ENCODE data around the gene ALDH3B1. TPM values are rescaled to one million over a fixed set of nuclear protein-coding genes. Genes with fewer than 3 reads are reported as not detected.
A peak's percentile ranks its signal among the peaks of the same experiment; 100 is the strongest.

ALDH3B1 gene
- total and polyA plus RNA-seq, 2 experiments from 2014 or later, result 0.45 to 0.55 TPM

GRCh38 chr11:68041617-68042218, 31.6 kb downstream of the ALDH3B1 start:
- Histone ChIP-seq H3K36me3 (no peaks in the 10 kb centered on the region), H3K4me3 (no peak overlapping the region), H3K9me3 (ENCODE audit: low read depth) (no peaks in the 10 kb centered on the region), H3K27ac (peak overlapping the region; percentile 88), H3K27me3 (no peaks in the 10 kb centered on the region), H3K4me1 (ENCODE audit: low read depth) (peaks cover 24% of the 10 kb centered on the region)
- TF ChIP-seq CTCF (IDR thresholded peaks at IDR 0.05; ENCODE audit: low read depth, low read length), result no peak
- no peak for DNase-seq (ENCODE audit: low read depth in 1 of 2, low spot score in 1 of 2)

GRCh38 chr11:68042219-68043028, 32.3 kb downstream of the ALDH3B1 start:
- no peaks in the 10 kb centered on the region for H3K36me3 ChIP-seq
- H3K4me3 ChIP-seq, result no peak overlapping the region
- H3K27ac ChIP-seq, result peak overlapping the region; percentile 57
- DNase-seq (ENCODE audit: low read depth in 1 of 2, low spot score in 1 of 2), result no peak
- H3K27me3 ChIP-seq, result no peaks in the 10 kb centered on the region
- no peak for TF ChIP-seq CTCF (IDR thresholded peaks at IDR 0.05; ENCODE audit: low read depth, low read length)
- no peaks in the 10 kb centered on the region for H3K9me3 ChIP-seq (ENCODE audit: low read depth)
- peaks cover 24% of the 10 kb centered on the region for H3K4me1 ChIP-seq (ENCODE audit: low read depth)

- no peak for DNase-seq (ENCODE audit: low read depth in 1 of 2, low spot score in 1 of 2)
- no peak for TF ChIP-seq CTCF (IDR thresholded peaks at IDR 0.05; ENCODE audit: low read depth, low read length)
- Histone ChIP-seq H3K36me3 (no peaks in the 10 kb centered on the region), H3K27me3 (no peaks in the 10 kb centered on the region), H3K4me1 (ENCODE audit: low read depth) (peaks cover 23% of the 10 kb centered on the region), H3K27ac (no peak overlapping the region), H3K4me3 (no peak overlapping the region), H3K9me3 (ENCODE audit: low read depth) (no peaks in the 10 kb centered on the region)
Measured at GRCh38 chr11:68043029-68043348, 32.9 kb downstream of the ALDH3B1 start.

GRCh38 chr11:68043349-68044144, 33.4 kb downstream of the ALDH3B1 start:
- no peaks in the 10 kb centered on the region for H3K9me3 ChIP-seq (ENCODE audit: low read depth)
- no peaks in the 10 kb centered on the region for H3K27me3 ChIP-seq
- H3K27ac ChIP-seq, result no peak overlapping the region
- H3K36me3 ChIP-seq, result no peaks in the 10 kb centered on the region
- H3K4me3 ChIP-seq, result no peak overlapping the region
- H3K4me1 ChIP-seq (ENCODE audit: low read depth), result peaks cover 18% of the 10 kb centered on the region
- TF ChIP-seq CTCF (IDR thresholded peaks at IDR 0.05; ENCODE audit: low read depth, low read length), result no peak
- peak in 1 of 2 donors; percentile 53 for DNase-seq (ENCODE audit: low read depth in 1 of 2, low spot score in 1 of 2)

- no peaks in the 10 kb centered on the region for H3K27me3 ChIP-seq
- no peak overlapping the region for H3K27ac ChIP-seq
- no peaks in the 10 kb centered on the region for H3K36me3 ChIP-seq
- H3K4me3 ChIP-seq, result no peak overlapping the region
- no peaks in the 10 kb centered on the region for H3K9me3 ChIP-seq (ENCODE audit: low read depth)
- TF ChIP-seq CTCF (IDR thresholded peaks at IDR 0.05; ENCODE audit: low read depth, low read length), result no peak
- peaks cover 13% of the 10 kb centered on the region for H3K4me1 ChIP-seq (ENCODE audit: low read depth)
- no peak for DNase-seq (ENCODE audit: low read depth in 1 of 2, low spot score in 1 of 2)
Measured at GRCh38 chr11:68044145-68044813, 34.2 kb downstream of the ALDH3B1 start.
